ENCODE measurements around the gene COQ8A. TPM values are rescaled to one million over a fixed set of nuclear protein-coding genes. Genes with fewer than 3 reads are reported as not detected.
A peak's percentile ranks its signal among the peaks of the same experiment; 100 is the strongest.

COQ8A gene
- total and polyA plus RNA-seq, 2 donors (not counting 1 experiment from before 2014, with no cell fraction given): 3.8 to 19.7 TPM

- peaks cover 4% of the 10 kb centered on the region for H3K36me3 ChIP-seq (ENCODE audit: control insufficient read depth, insufficient read depth, low read length)
- no peak for DNase-seq (ENCODE audit: low read depth in 2 of 2)
- no peaks in the 10 kb centered on the region for H3K9me3 ChIP-seq (ENCODE audit: control insufficient read depth, insufficient read depth, low read depth, low read length)
- TF ChIP-seq CTCF (conservative IDR thresholded peaks at IDR 0.05 in 1 of 2, IDR thresholded peaks at IDR 0.05 in 1 of 2; ENCODE audit: low read depth in 1 of 2, low read length in 2 of 2) (no peak), EZH2 (IDR thresholded peaks at IDR 0.05; ENCODE audit: low read length, missing control alignments) (no peak)
- no peak overlapping the region for H3K9ac ChIP-seq (ENCODE audit: insufficient read depth, low read length)
- peaks cover 7% of the 10 kb centered on the region for H3K4me1 ChIP-seq (ENCODE audit: control insufficient read depth, extremely low read depth, insufficient read depth, low read length)
- no peaks in the 10 kb centered on the region for H4K20me1 ChIP-seq (ENCODE audit: control insufficient read depth, extremely low read depth, insufficient read depth, low read length)
- no peak overlapping the region for H3K4me3 ChIP-seq (replicated peaks in 1 of 4; ENCODE audit: control extremely low read depth in 1 of 4, insufficient read depth in 1 of 4, low read depth in 3 of 4, low read length in 4 of 4)
- H2AFZ ChIP-seq (ENCODE audit: low read length): no peak overlapping the region
- H3K27ac ChIP-seq (ENCODE audit: insufficient read depth, low read length): no peak overlapping the region
- H3K27me3 ChIP-seq (ENCODE audit: control insufficient read depth, insufficient read depth, low read length): no peaks in the 10 kb centered on the region
- no peak overlapping the region for H3K4me2 ChIP-seq (ENCODE audit: extremely low read depth, insufficient read depth, low read length)
- H3K79me2 ChIP-seq (ENCODE audit: control insufficient read depth, insufficient read depth, low read length): no peaks in the 10 kb centered on the region
Measured at GRCh38 chr1:226973371-226973897, 33.3 kb downstream of the COQ8A start.

- no peaks in the 10 kb centered on the region for H3K79me2 ChIP-seq (ENCODE audit: control insufficient read depth, insufficient read depth, low read length)
- H3K36me3 ChIP-seq (ENCODE audit: control insufficient read depth, insufficient read depth, low read length): peaks cover 4% of the 10 kb centered on the region
- no peak overlapping the region for H3K27ac ChIP-seq (ENCODE audit: insufficient read depth, low read length)
- H4K20me1 ChIP-seq (ENCODE audit: control insufficient read depth, extremely low read depth, insufficient read depth, low read length): no peaks in the 10 kb centered on the region
- H2AFZ ChIP-seq (ENCODE audit: low read length): peak overlapping the region; percentile 46
- H3K4me2 ChIP-seq (ENCODE audit: extremely low read depth, insufficient read depth, low read length): no peak overlapping the region
- H3K4me3 ChIP-seq (replicated peaks in 1 of 4; ENCODE audit: control extremely low read depth in 1 of 4, insufficient read depth in 1 of 4, low read depth in 3 of 4, low read length in 4 of 4): no peak overlapping the region
- no peaks in the 10 kb centered on the region for H3K9me3 ChIP-seq (ENCODE audit: control insufficient read depth, insufficient read depth, low read depth, low read length)
- no peak for TF ChIP-seq CTCF (conservative IDR thresholded peaks at IDR 0.05 in 1 of 2, IDR thresholded peaks at IDR 0.05 in 1 of 2; ENCODE audit: low read depth in 1 of 2, low read length in 2 of 2)
- no peak for TF ChIP-seq EZH2 (IDR thresholded peaks at IDR 0.05; ENCODE audit: low read length, missing control alignments)
- no peaks in the 10 kb centered on the region for H3K27me3 ChIP-seq (ENCODE audit: control insufficient read depth, insufficient read depth, low read length)
- peaks cover 7% of the 10 kb centered on the region for H3K4me1 ChIP-seq (ENCODE audit: control insufficient read depth, extremely low read depth, insufficient read depth, low read length)
- H3K9ac ChIP-seq (ENCODE audit: insufficient read depth, low read length): peak overlapping the region; percentile 16
- peak; percentile 6 to 37 for DNase-seq (ENCODE audit: low read depth in 2 of 2)
Measured at GRCh38 chr1:226973898-226974543, 33.9 kb downstream of the COQ8A start.

- Histone ChIP-seq H3K4me2 (ENCODE audit: extremely low read depth, insufficient read depth, low read length) (no peak overlapping the region), H3K27me3 (ENCODE audit: control insufficient read depth, insufficient read depth, low read length) (no peaks in the 10 kb centered on the region)
Measured at GRCh38 chr1:226974544-226975258, 34.6 kb downstream of the COQ8A start.

More at GRCh38 chr1:226974544-226975258, 34.6 kb downstream of the COQ8A start:
- no peak overlapping the region for H3K4me3 ChIP-seq (replicated peaks in 1 of 4; ENCODE audit: control extremely low read depth in 1 of 4, insufficient read depth in 1 of 4, low read depth in 3 of 4, low read length in 4 of 4)
- no peak for DNase-seq (ENCODE audit: low read depth in 2 of 2)
- peak overlapping the region; percentile 46 for H2AFZ ChIP-seq (ENCODE audit: low read length)
- no peaks in the 10 kb centered on the region for H4K20me1 ChIP-seq (ENCODE audit: control insufficient read depth, extremely low read depth, insufficient read depth, low read length)
- no peak for TF ChIP-seq EZH2 (IDR thresholded peaks at IDR 0.05; ENCODE audit: low read length, missing control alignments)
- no peak for TF ChIP-seq CTCF (conservative IDR thresholded peaks at IDR 0.05 in 1 of 2, IDR thresholded peaks at IDR 0.05 in 1 of 2; ENCODE audit: low read depth in 1 of 2, low read length in 2 of 2)
- no peak overlapping the region for H3K27ac ChIP-seq (ENCODE audit: insufficient read depth, low read length)
- H3K4me1 ChIP-seq (ENCODE audit: control insufficient read depth, extremely low read depth, insufficient read depth, low read length): peaks cover 7% of the 10 kb centered on the region
- no peaks in the 10 kb centered on the region for H3K79me2 ChIP-seq (ENCODE audit: control insufficient read depth, insufficient read depth, low read length)
- H3K9ac ChIP-seq (ENCODE audit: insufficient read depth, low read length): peak overlapping the region; percentile 16
- H3K36me3 ChIP-seq (ENCODE audit: control insufficient read depth, insufficient read depth, low read length): peaks cover 4% of the 10 kb centered on the region
- H3K9me3 ChIP-seq (ENCODE audit: control insufficient read depth, insufficient read depth, low read depth, low read length): no peaks in the 10 kb centered on the region

Data from fibroblast of lung (primary cell).